ACC112 (cell line): ENCODE results near the gene NEUROG3.

Source experiments
- H2AFZ ChIP-seq: fragments of 200-600 bp; sonication (generic); one replicate; pipeline ENCODE4 v1.6.0; 2017; ENCODE audit warnings: antibody characterized with exemption, low read length; ENCODE audit not compliant: unreplicated experiment
- H3K27ac ChIP-seq: fragments of 200-600 bp; sonication (generic); 2 replicates; pipeline ENCODE4 v1.5.1; 2014; ENCODE audit warnings: low read depth, mild to moderate bottlenecking, antibody characterized with exemption, low read length, moderate library complexity
- H3K27me3 ChIP-seq: fragments of 200-600 bp; sonication (generic); 2 replicates; pipeline ENCODE4 v1.6.1; 2014; ENCODE audit warnings: mild to moderate bottlenecking, antibody characterized with exemption, low read length, moderate library complexity, mixed read lengths; ENCODE audit not compliant: insufficient read depth
- H3K36me3 ChIP-seq: fragments of 200-600 bp; sonication (generic); 2 replicates; pipeline ENCODE4 v1.6.1; 2016; ENCODE audit warnings: mild to moderate bottlenecking, antibody characterized with exemption, low read length, moderate library complexity, mixed read lengths; ENCODE audit not compliant: insufficient read depth
- H3K4me1 ChIP-seq: fragments of 200-600 bp; sonication (generic); one replicate; pipeline ENCODE4 v1.6.1; 2016; ENCODE audit warnings: low read length, mixed read lengths; ENCODE audit not compliant: insufficient read depth, unreplicated experiment, control insufficient read depth
- H3K4me3 ChIP-seq: fragments of 200-600 bp; sonication (generic); 2 replicates; pipeline ENCODE4 v1.5.1; 2014; ENCODE audit warnings: mild to moderate bottlenecking, low read depth, low read length
- H3K79me2 ChIP-seq: fragments of 200-600 bp; sonication (generic); one replicate; pipeline ENCODE4 v1.6.0; 2016; ENCODE audit warnings: low read length; ENCODE audit not compliant: control insufficient read depth, unreplicated experiment, insufficient read depth

The NEUROG3 gene

GRCh38 chr10:69583106-69583505, 9.9 kb upstream of the NEUROG3 start:
- H2AFZ ChIP-seq: no peak overlapping the region
- H3K4me3 ChIP-seq: no peak overlapping the region
- H3K27me3 ChIP-seq: peaks cover 96% of the 10 kb centered on the region
- no peaks in the 10 kb centered on the region for H3K79me2 ChIP-seq
- no peaks in the 10 kb centered on the region for H3K4me1 ChIP-seq
- no peak overlapping the region for H3K27ac ChIP-seq
- no peaks in the 10 kb centered on the region for H3K36me3 ChIP-seq

GRCh38 chr10:69580435-69580834, 7.2 kb upstream of the NEUROG3 start:
- Histone ChIP-seq H3K27ac (no peak overlapping the region), H3K36me3 (no peaks in the 10 kb centered on the region), H3K4me3 (no peak overlapping the region), H3K79me2 (no peaks in the 10 kb centered on the region), H3K27me3 (peaks cover 96% of the 10 kb centered on the region), H3K4me1 (no peaks in the 10 kb centered on the region), H2AFZ (no peak overlapping the region)

- Histone ChIP-seq H3K36me3 (no peaks in the 10 kb centered on the region), H3K4me3 (no peak overlapping the region), H3K27me3 (peaks cover 96% of the 10 kb centered on the region), H2AFZ (no peak overlapping the region), H3K4me1 (no peaks in the 10 kb centered on the region), H3K79me2 (no peaks in the 10 kb centered on the region), H3K27ac (no peak overlapping the region)
Observed at GRCh38 chr10:69579464-69580060, 6.3 kb upstream of the NEUROG3 start.

GRCh38 chr10:69578508-69578991, 5.3 kb upstream of the NEUROG3 start:
- Histone ChIP-seq H2AFZ (no peak overlapping the region), H3K36me3 (no peaks in the 10 kb centered on the region), H3K4me1 (no peaks in the 10 kb centered on the region), H3K79me2 (no peaks in the 10 kb centered on the region), H3K27ac (no peak overlapping the region), H3K4me3 (no peak overlapping the region), H3K27me3 (peaks cover 96% of the 10 kb centered on the region)

GRCh38 chr10:69577268-69578232, 4.3 kb upstream of the NEUROG3 start:
- Histone ChIP-seq H3K79me2 (no peaks in the 10 kb centered on the region), H3K4me3 (no peak overlapping the region), H3K27me3 (peaks cover 96% of the 10 kb centered on the region), H3K36me3 (no peaks in the 10 kb centered on the region), H2AFZ (no peak overlapping the region), H3K27ac (no peak overlapping the region), H3K4me1 (no peaks in the 10 kb centered on the region)

GRCh38 chr10:69576334-69577011, 3.3 kb upstream of the NEUROG3 start:
- H2AFZ ChIP-seq: no peak overlapping the region
- H3K4me1 ChIP-seq: no peaks in the 10 kb centered on the region
- H3K27me3 ChIP-seq: peaks cover 99% of the 10 kb centered on the region
- no peak overlapping the region for H3K4me3 ChIP-seq
- H3K27ac ChIP-seq: no peak overlapping the region
- H3K79me2 ChIP-seq: no peaks in the 10 kb centered on the region
- no peaks in the 10 kb centered on the region for H3K36me3 ChIP-seq

- H3K36me3 ChIP-seq: no peaks in the 10 kb centered on the region
- no peak overlapping the region for H2AFZ ChIP-seq
- H3K27me3 ChIP-seq: peaks cover 100% of the 10 kb centered on the region
- H3K4me3 ChIP-seq: no peak overlapping the region
- no peak overlapping the region for H3K27ac ChIP-seq
- H3K79me2 ChIP-seq: no peaks in the 10 kb centered on the region
- H3K4me1 ChIP-seq: no peaks in the 10 kb centered on the region
Observed at GRCh38 chr10:69575164-69575722, 2.0 kb upstream of the NEUROG3 start.

- H3K4me3 ChIP-seq: no peak overlapping the region
- no peak overlapping the region for H3K27ac ChIP-seq
- H3K27me3 ChIP-seq: peaks cover 100% of the 10 kb centered on the region
- H2AFZ ChIP-seq: no peak overlapping the region
- H3K79me2 ChIP-seq: no peaks in the 10 kb centered on the region
- H3K4me1 ChIP-seq: no peaks in the 10 kb centered on the region
- H3K36me3 ChIP-seq: no peaks in the 10 kb centered on the region
Observed at GRCh38 chr10:69574571-69574978, 1.4 kb upstream of the NEUROG3 start.

GRCh38 chr10:69572159-69573055, 815 bp downstream of the NEUROG3 start:
- no peak overlapping the region for H3K27ac ChIP-seq
- H3K4me3 ChIP-seq: no peak overlapping the region
- H3K27me3 ChIP-seq: peaks cover 100% of the 10 kb centered on the region
- no peaks in the 10 kb centered on the region for H3K36me3 ChIP-seq
- H2AFZ ChIP-seq: no peak overlapping the region
- no peaks in the 10 kb centered on the region for H3K79me2 ChIP-seq
- no peaks in the 10 kb centered on the region for H3K4me1 ChIP-seq
